Left kidney (tissue), 8 donors: ENCODE data around the gene MYH11. TPM values are rescaled to one million over a fixed set of nuclear protein-coding genes. Genes with fewer than 3 reads are reported as not detected.
A peak's percentile ranks its signal among the peaks of the same experiment; 100 is the strongest.

Experiments
- DNase-seq: peaks from one replicate; pipeline ENCODE4 v3.0.0-alpha.2; 2013
- long read RNA-seq, 8 donors: transcript quantifications; one replicate each; lab custom pipeline, GENCODE V29; 2026
- polyA plus RNA-seq: library from polyadenylated mRNA; unstranded; fragments of 120-200 nt; gene quantifications from one replicate; pipeline ENCODE4 v1.2.1, GENCODE V29; 2013; ENCODE audit not compliant: insufficient read length

MYH11 gene
- 11.1 TPM for polyA plus RNA-seq
- long read RNA-seq, donor 1, result 0 reads
- long read RNA-seq, donor 2, result 0 reads
- long read RNA-seq, donor 3, result 0 reads
- long read RNA-seq, donor 4, result 0 reads
- long read RNA-seq, donor 5, full-length matches to known transcripts, result 1 of 1 reads
- long read RNA-seq, donor 5, partial matches to known transcripts, result 0 of 1 reads
- long read RNA-seq, donor 5, other reads (novel, unspliced or antisense), result 0 of 1 reads
- long read RNA-seq, donor 6, result 0 reads
- long read RNA-seq, donor 7, result 0 reads
- long read RNA-seq, donor 8, full-length matches to known transcripts, result 1 of 1 reads
- long read RNA-seq, donor 8, partial matches to known transcripts, result 0 of 1 reads
- long read RNA-seq, donor 8, other reads (novel, unspliced or antisense), result 0 of 1 reads

GRCh38 chr16:15856901-15857698 is at the start of gene MYH11:
Gene MYH11 (minus strand): TSS chr16:15857028. CDS start chr16:15838252, 18,776 bp downstream.
- no peak for DNase-seq

GRCh38 chr16:15906439-15906838 is 49.6 kb upstream of the MYH11 start:
- no peak for DNase-seq

- DNase-seq, result no peak
These were observed 47.1 kb upstream of the MYH11 start for GRCh38 chr16:15903960-15904359.

- DNase-seq, result no peak
These were observed 44.2 kb upstream of the MYH11 start for GRCh38 chr16:15900901-15901500.

- no peak for DNase-seq
These were observed 43.5 kb upstream of the MYH11 start for GRCh38 chr16:15900357-15900756.

- no peak for DNase-seq
These were observed 42.8 kb upstream of the MYH11 start for GRCh38 chr16:15899538-15900100.

- no peak for DNase-seq
These were observed 41.8 kb upstream of the MYH11 start for GRCh38 chr16:15898654-15899053.

GRCh38 chr16:15897834-15898254 is 41.0 kb upstream of the MYH11 start:
- no peak for DNase-seq

GRCh38 chr16:15897121-15897780 is 40.4 kb upstream of the MYH11 start:
- no peak for DNase-seq

GRCh38 chr16:15894571-15895374 is 37.9 kb upstream of the MYH11 start:
- DNase-seq, result no peak

GRCh38 chr16:15891508-15891907 is 34.7 kb upstream of the MYH11 start:
- no peak for DNase-seq

- DNase-seq, result peak; percentile 99
These were observed 31.5 kb upstream of the MYH11 start, which contains the start of gene CEP20 for GRCh38 chr16:15888072-15888976. Gene CEP20 (minus strand): TSS chr16:15888603. CDS start chr16:15888585, 18 bp downstream.

GRCh38 chr16:15887283-15887682 is 30.5 kb upstream of the MYH11 start:
- no peak for DNase-seq

- no peak for DNase-seq
These were observed 29.2 kb upstream of the MYH11 start for GRCh38 chr16:15886078-15886477.

- no peak for DNase-seq
These were observed 28.8 kb upstream of the MYH11 start for GRCh38 chr16:15885560-15886001.

- no peak for DNase-seq
These were observed 25.7 kb upstream of the MYH11 start for GRCh38 chr16:15882563-15882962.

- DNase-seq, result no peak
These were observed 25.1 kb upstream of the MYH11 start for GRCh38 chr16:15881794-15882379.

- DNase-seq, result no peak
These were observed 23.8 kb upstream of the MYH11 start for GRCh38 chr16:15880434-15881308.
